Measurements from ENCODE around the gene BUD31.
"Not testable (repeated sequence)": the region's sequence is repeated elsewhere in the genome, so short reads cannot be mapped to it uniquely, and the experiment has no call there.

Gene BUD31

DNA sequence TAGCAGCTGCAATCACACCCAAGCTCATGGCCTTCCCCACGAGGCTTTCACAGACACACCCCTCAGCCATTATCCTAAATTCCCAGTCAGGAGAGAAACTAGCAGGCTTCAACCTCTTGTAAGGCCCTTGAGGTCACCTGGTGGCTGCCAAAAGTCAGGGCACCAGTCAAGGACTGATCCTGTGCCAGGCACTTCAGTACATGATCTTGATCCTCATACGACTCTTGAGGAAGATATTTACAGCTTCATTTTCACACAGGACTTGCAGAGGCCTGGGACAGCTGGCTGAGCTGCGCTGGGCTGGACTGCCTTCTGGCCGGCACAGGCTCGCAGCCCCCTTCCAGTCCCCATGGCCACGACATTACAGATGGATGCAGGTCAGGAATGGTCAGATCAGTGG lies 9.2 kb upstream of the BUD31 start:
- DNase-seq (ENCODE audit: low read depth) = no peak

DNA sequence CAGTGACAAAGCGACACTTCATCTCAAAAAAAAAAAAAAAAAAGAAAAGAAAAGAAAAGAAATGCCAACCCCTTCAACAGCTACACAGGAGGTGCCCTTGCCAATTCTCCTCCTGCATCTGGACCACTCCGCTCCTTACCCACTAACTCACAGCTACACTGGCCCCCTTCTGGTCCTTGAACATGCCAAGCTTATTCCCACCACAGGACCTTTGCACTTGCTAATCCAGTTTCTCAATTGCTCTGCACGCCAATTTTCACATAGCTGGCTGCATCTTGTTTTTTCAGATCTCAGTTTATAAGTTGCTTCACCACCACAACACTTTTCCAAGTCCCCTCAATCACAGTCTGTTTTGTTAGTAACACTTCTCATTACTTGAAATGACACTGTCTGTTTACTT lies 5.9 kb upstream of the BUD31 start:
- DNase-seq (ENCODE audit: low read depth) = no peak

DNA sequence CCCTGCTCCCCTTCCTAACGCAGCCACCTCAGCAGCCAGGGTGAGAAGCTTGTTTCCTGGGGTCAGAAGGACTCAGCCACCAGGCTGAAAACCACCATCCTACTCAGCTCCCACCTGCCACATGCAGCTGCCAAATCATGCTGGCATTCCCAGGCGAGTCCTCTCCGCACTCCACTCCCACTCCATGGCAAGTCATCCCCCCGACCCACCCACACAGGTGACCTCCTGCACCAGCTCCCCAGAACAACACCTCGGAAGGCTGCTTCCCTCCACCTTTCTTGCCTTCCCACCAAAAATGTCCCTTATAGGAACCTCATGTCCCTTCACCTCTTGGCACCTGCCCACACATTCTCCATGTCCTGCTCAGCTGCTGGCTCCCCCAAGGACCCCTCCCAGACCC lies 5.0 kb upstream of the BUD31 start:
- DNase-seq (ENCODE audit: low read depth) = no peak

DNA sequence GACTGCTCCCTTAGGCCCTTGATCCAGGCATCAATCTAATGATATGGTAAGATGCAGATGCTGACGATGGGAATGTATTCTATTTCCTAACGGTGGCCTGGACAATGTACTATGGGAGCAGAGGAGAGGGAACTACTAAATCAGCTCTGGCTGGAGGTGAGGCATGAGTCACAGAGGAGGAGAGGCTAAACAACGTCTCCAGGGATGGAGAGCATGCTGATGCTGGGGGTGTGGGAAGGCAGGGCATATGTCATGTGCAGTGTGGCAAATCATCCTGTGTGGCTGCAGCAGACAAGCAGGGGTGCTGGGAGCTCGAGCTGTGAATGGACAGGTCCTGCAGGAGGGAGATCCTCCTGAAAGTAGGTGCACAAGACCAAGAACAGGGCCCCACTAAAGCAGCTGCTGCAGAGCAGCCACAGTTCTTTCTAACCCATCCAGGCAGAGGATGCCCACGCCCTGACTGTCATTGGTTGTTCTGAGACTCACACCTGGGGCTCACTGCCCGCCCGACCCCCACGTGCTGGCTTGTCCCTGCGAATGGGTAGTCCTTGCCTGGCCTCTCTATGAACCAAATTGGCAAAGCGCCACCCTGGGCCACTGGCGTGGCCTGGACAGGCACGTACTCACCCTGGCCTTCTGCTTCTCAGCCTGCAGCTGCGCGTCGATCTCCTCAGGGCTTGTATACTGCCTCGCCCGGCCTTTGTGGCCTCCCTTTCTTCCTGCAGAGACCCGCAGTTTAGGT lies 4.4 kb upstream of the BUD31 start:
- DNase-seq (ENCODE audit: low read depth) = no peak

DNA sequence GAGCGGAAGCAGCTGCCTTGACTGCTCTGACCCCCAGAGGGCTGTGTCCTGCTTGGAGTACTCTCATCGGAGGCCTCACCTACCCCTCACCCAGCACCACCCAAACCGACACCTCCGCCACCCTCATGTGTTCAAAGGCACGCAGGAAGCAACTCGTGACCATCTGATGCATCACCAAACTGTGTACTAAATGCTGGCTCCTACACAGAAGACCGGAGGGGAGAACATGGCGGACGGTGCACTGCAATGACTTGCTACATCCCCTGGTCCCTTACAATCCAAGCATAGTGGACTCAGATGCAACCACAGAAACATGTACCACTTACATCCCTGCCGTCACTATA lies 3.8 kb upstream of the BUD31 start:
- no peak for DNase-seq (ENCODE audit: low read depth)

DNA sequence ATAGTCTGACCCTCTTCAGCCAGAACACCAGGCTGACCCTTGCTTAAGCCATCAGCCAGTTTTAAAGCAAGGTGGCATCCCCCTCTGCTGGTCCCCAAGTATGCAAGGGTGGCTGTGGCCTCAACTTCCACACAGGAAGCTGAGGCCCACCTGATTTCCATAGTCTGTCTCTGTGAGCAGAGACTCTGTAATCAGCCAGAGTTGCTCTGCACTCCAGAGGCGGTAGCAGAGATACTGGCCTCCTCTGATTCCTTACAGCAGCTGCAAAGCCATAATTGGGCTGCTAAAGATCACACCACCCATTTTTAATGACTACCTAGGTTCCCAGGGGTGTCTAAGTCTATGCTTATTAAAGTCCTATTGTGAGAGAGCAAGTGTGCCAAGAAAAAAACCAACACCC lies 2.2 kb upstream of the BUD31 start:
- DNase-seq (ENCODE audit: low read depth) = no peak

DNA sequence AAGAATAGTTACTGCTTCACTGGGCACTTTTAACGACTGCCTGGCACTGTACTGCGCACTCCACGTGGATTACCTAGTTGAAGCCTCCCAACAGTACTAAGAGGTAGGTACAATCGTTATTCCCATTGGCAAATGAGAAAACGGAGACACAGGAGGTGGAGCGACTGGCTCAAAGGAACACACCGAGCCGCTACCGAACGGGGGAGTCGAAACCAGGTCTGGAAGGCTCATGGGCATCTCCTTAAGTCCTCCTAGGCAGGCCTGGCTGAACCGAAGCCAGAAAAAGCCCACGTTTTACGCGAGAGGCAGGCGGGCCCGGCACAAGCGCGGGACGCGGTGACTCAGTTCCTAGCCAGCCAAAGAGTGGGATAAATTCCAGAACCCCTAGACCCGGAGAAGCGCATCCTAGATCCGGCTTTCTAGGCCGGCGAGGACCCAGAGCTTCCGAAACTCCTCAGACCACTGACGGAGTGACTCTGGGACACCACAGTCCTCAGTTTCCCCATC lies 844 bp upstream of the BUD31 start:
- peak; percentile 27 for DNase-seq (ENCODE audit: low read depth)

DNA sequence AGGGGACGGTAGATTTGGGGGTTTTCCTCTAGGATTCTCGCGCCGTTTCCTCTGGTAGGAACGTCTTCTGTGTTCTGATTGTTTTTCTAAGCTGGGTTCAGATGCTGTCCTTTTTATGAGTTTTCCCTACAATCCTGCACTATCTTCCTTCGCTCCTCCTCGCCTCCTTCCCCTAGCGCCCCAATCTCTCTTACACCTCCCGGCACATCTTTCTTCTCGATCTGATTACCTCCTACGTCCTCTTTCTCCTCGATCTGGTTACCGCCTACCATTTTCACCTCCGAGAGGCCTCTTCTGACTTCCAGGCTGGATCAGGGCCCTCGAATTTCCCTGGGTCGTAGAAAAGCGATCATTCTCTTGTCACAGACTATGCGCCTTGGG lies 413 bp downstream of the BUD31 start:
- DNase-seq (ENCODE audit: low read depth) = no peak

DNA sequence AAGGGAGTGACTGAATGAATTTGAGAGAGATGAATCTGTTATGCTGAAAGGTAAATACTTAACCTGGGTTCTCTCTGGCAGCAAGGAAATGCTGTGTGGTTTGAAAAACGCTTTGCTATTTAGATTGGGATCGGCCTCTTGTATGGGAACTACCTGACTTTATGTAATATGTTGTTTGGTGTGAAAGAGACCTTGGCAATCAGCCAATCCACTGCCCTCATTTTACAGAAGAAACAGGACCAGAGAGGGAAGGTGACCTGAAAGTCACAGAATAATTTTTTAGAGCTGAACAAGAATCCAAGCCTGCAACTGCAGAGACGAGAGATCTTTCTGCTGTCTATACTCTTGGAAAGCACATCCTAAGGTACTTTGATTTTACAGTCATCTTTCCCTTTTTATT lies 1.0 kb downstream of the BUD31 start:
- DNase-seq (ENCODE audit: low read depth) = no peak

DNA sequence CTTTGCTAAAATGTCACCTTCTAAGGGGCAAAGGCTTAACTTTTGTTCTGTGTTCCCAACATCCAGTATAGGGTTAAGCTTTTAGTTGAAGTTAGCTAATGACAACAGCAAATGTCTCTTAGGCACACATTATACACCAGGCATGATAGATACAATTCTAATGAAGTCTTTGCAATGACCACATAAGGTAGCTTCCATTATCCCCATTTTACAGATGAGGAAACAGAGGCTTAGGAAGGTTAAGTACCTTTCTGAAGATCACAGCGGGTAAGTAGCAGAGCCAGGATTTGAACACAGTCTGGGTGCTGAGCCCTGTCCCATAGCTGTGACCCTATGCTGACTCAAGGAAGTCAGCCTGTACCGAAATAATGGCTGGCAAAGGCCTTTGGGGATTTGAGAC lies 1.9 kb downstream of the BUD31 start:
- DNase-seq (ENCODE audit: low read depth) = no peak

DNA sequence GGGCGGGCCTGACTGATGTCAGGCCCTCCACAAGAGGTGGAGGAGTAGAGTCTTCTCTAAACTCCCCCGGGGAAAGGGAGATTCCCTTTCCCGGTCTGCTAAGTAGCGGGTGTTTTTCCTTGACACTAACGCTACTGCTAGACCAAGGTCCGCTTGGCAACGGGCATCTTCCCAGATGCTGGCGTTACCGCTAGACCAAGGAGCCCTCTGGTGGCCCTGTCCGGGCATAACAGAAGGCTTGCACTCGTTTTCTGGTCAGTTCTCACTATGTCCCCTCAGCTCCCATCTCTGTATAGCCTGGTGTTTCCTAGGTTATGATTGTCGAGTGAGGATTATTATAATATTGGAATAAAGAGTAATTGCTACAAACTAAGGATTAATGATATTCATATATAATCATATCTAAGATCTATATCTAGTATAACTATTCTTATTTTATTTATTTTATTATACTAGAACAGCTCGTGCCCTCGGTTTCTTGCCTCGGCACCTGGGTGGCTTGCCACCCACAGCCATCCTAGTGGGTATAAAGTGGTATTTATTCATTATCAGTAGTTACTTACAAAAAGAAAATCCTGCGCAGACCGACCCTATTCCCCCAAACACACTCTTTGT lies 6.9 kb downstream of the BUD31 start:
- DNase-seq (ENCODE audit: low read depth) = not testable (repeated sequence)

DNA sequence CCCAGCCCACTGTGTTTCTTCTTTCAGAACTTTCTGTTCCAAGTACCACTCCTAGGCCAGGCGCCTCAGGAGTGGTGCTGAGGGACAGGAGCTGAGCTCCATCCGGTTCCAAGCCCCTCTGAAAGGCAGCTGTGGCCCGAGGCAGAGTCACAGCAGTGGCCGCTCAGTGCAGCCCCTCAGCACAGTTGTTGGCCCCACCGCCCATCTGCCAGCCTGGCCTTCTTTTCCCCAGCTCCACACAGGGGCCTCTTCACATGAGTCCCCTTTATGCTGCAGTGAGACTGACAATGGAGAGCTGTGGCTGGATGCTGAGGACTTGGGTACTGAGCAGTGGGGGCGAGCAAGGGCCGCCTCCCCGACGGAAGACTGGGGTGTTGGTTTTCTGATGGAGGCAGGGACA lies 9.5 kb downstream of the BUD31 start:
- DNase-seq (ENCODE audit: low read depth) = no peak

DNA sequence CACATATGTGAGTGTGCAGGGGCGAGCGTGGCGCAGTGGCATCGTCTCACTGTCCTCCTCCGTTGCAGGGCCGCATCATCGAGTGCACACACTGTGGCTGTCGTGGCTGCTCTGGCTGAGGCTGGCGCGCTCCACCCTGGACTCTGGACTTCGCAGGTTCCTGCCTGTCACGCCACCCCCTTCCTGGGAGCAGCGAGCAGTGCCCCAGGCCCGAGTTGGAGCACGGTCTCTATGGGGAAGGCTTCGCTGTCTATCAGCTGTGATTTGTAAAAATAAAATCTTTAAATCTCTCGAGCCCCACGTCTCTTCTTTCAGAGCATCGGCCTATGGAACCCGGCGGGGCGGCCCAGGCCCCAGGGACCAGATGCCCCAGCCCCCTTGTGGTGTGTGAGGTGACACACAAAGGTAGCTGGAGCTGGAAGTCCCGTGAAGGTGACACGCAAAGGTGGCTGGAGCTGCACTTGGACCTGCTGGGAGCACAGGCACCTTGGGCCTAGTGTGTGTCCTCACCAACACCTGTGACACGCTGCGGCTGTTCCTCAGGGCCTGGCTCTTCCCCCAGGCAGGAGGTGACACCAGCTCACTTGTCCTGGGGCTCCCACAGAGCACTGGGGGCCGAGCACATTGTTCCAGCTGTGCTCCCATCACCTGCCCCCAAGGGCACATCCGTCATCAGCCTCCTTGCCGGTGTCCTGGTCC lies 10.7 kb downstream of the BUD31 start:
- no peak for DNase-seq (ENCODE audit: low read depth)

DNA sequence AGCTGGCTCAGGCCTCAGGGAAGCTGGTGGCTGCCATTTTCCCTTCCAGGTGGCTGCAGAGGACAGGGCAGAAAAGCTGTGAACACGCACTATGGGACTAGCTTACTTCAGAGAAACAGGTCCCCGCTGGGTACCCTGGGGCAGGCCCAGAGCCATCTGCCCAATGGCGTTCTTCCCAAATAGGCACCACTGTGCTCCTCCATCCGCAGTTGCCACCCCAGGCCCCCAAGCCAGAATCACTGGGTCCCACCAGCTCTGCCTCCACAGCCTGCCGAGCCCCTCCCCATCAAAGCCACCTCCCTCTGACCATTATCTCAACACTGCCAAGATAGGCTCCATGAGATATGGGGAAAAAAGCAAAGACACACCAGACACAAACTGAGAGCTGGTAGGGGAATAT lies 11.4 kb downstream of the BUD31 start:
- DNase-seq (ENCODE audit: low read depth) = no peak

DNA sequence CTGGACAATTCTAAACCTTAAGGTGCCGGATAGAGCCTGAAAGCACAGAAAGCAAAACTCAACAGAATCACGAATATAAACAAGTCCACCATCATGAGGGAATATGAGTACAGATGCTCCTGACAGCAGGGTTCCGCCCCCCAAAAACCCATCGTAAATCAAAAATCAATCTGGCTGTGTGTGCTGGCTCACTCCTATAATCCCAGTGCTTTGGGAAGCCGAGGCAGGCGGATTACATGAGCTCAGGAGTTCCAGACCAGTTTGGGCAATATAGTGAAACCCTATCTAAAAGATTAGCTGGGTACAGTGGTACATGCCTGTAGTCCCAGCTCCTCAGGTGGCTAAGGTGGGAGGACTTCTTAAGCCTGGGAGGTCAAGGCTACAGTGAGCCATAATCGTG lies 12.2 kb downstream of the BUD31 start:
- no peak for DNase-seq (ENCODE audit: low read depth)

DNA sequence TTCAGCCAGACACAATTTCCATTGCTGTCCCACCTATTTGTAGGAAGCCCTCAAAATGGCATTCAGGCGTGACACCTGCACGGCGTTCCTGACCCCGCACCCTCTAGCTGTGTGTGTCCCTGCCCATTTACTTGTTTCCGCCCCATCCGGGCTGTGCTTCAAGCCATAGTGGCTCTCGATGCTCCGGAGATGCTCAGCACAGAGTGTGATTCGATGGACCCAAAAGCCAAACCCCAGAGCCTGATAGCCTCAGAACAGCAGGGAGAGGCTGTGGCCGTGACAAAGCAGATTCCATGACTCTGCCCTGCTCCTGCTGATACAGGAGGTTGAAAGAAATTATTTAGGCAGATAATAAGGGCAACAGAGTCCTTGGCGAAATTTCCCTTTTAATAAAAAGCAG lies 13.4 kb downstream of the BUD31 start:
- no peak for DNase-seq (ENCODE audit: low read depth)

DNA sequence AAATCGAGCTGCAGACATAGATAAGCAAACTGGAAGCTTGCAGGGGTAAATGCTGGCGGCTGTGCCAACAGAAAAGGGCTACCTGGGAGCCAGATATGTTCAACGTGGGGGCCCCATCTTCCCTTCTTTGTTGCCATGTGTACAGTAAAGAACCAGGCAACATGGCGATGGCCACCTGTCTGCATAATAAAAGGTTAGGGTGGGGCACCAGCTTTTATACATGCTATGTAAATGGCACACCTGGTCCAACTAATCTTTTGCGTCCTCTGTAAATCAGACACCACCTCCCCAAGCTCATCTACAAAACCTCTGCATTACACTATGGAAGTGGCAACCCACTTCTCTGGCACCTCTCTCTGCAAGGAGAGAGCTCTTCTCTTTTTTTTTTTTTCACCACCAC lies 13.9 kb downstream of the BUD31 start:
- no peak for DNase-seq (ENCODE audit: low read depth)

DNA sequence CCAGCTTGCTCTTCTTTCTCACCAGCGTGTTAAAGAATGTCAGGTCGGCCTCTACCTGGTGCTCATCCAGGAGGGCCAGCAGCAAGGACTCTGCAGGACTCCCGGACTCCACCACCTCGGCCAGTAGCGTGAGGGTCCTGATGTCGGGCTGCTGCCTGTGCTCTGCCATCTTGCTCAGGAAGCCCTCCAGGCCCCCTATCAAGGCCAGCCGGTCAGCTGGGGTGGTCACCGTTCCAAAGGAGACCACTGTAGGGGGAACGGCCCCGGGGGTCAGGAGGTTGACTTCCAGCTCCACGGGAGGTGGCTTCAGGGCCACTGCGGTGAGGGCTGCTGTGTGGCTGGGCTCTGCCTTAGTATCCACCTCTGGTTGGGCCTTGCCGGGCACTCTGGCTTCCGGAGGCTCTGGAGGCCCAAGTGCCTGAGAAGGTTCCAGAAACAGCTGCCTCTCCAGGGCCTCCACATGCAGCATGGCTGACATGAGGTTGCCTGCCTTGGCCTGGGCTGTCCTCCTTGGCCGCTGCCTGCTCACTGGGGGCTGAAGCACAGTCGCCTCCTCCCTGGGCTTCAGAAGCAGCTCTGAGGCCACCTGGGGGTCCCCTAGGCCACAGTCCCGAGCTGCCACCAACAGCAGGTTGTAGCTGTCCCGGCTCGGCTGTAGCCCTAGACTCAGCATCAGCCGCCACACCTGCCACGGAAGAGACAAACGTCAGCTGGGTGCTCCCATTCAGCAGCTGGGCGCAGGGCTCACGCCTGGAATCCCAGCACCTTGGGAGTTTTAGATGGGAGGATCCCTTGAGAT lies 16.4 kb downstream of the BUD31 start:
- DNase-seq (ENCODE audit: low read depth) = no peak

DNA sequence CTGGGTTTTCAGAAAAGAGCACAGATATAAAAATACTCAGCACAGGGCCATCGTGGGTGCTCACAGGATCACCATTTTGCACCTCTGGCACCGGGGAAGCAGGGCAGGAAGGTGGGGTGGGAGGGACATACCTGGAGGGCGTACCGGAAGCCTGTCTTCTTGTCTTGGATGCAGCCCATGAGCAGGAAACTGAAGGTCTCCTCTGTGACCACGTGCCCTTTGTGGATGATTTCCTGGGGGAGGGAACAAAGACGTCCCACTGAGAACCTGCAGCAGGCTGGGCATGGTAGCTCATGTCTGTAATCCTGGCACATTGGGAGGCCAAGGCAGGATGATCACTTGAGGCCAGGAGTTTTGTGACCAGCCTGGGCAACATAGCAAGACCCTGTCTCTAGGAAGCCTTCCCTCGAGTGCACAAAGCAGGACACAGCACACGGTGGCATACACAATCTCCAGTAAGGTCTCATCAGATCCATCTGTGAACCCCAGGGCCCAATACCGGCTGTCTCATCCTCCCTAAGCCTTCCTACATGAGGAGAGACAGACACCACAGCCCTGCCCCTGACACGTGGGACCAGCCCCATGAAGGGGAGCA lies 20.3 kb downstream of the BUD31 start:
- no peak for DNase-seq (ENCODE audit: low read depth)

DNA sequence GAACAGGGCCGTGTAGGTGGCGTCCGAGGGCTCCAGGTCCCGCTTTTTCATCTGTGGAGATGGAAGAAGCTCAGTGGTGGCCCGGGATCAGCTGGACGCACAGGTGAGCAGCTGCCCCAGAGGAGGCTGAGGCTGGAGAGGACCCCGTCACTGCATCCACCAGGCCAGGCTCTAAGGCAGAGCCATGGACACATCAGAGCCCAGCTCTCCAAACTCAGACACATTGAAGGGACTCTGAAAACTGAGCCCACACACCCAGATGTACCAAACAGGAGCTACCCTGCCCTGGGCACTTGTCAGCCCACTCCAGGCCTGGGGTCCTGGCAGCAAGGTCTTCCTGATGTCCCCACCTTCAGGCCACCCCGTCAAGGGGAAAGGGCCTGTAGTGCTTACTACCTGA lies 21.0 kb downstream of the BUD31 start:
- no peak for DNase-seq (ENCODE audit: low read depth)

DNA sequence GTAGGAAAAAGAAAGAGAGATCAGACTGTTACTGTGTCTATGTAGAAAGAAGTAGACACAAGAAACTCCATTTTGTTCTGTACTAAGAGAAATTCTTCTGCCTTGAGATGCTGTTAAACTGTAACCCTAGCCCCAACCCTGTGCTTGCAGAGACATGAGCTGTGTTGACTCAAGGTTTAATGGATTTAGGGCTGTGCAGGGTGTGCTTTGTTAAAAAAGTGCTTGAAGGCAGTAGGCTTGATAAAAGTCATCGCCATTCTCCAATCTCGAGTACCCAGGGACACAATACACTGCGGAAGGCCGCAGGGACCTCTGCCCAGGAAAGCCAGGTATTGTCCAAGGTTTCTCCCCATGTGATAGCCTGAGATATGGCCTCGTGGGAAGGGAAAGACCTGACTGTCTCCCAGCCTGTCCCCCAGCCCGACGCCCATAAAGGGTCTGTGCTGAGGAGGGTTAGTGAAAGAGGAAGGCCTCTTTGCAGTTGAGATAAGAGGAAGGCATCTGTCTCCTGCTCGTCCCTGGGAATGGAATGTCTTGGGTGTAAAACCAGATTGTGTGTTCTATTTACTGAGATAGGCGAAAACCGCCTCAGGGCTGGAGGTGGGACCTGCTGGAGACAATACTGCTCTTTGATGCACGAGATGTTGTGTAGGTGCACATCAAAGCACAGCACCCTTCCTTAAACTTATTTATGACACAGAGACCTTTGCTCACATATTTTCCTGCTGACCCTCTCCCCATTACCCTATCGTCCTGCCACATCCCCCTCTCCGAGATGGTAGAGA lies 23.2 kb downstream of the BUD31 start:
- DNase-seq (ENCODE audit: low read depth) = not testable (repeated sequence)

Data from GM04503 (cell line).